Measurements from ENCODE around the gene FBXO28. TPM values are rescaled to one million over a fixed set of nuclear protein-coding genes. Genes with fewer than 3 reads are reported as not detected.
"Not testable (repeated sequence)": the region's sequence is repeated elsewhere in the genome, so short reads cannot be mapped to it uniquely, and the experiment has no call there.

Gene FBXO28
- total RNA-seq, 1 experiment from 2014 or later: 41.3 TPM

DNA sequence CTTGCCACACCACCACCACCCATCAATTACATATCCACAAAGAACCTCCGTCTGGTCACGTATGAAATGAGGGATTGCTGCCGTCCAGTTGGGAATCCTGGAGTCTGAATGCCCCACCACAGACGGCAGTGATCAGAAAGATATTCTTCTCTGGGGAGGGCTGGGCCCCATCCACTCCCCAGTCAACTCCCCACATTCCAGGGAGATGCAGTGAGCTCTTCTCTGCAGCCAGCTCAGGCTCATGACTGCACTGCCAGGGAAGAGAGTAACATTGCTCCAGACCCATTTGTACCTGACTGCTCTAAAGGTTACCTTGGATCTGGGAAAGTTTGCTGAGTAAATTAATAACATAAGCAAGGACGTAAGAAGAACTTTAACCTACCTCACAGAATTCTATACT is 87.5 kb downstream of the FBXO28 start:
- Histone ChIP-seq H3K36me3 (replicated peaks; ENCODE audit: control insufficient read depth, insufficient read depth, low read length) (no peaks in the 10 kb centered on the region), H3K4me3 (ENCODE audit: insufficient read depth, low read depth, low read length) (no peak overlapping the region), H3K27me3 (ENCODE audit: control insufficient read depth, insufficient read depth, low read length) (no peaks in the 10 kb centered on the region)
- DNase-seq: no peak

DNA sequence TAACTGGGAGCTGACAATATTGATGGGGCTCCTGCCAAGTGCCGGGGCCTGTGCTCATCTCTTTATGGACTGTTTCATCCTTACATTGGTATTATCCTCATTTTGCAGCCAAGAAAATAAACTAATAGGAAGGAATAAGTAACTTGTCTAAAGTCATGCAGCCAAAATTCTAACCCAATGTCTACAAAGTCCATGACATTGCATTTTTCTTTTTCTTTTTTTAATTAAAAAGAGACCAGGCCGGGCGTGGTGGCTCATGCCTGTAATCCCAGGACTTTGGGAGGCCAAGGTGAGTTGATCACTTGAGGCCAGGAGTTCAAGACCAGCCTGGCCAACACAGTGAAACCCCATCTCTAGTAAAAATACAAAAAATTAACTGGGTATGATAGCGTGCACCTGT is 87.9 kb downstream of the FBXO28 start:
- no peak for DNase-seq
- H3K27me3 ChIP-seq (ENCODE audit: control insufficient read depth, insufficient read depth, low read length): no peaks in the 10 kb centered on the region
- H3K4me3 ChIP-seq (ENCODE audit: insufficient read depth, low read depth, low read length): no peak overlapping the region
- no peaks in the 10 kb centered on the region for H3K36me3 ChIP-seq (replicated peaks; ENCODE audit: control insufficient read depth, insufficient read depth, low read length)

- H3K36me3 ChIP-seq (replicated peaks; ENCODE audit: control insufficient read depth, insufficient read depth, low read length): no peaks in the 10 kb centered on the region
- DNase-seq: peak; percentile 59
- H3K27me3 ChIP-seq (ENCODE audit: control insufficient read depth, insufficient read depth, low read length): no peaks in the 10 kb centered on the region
- no peak overlapping the region for H3K4me3 ChIP-seq (ENCODE audit: insufficient read depth, low read depth, low read length)
Measured at GRCh38 chr1:224203243-224204016, 89.5 kb downstream of the FBXO28 start.

- Histone ChIP-seq H3K36me3 (replicated peaks; ENCODE audit: control insufficient read depth, insufficient read depth, low read length) (no peaks in the 10 kb centered on the region), H3K4me3 (ENCODE audit: insufficient read depth, low read depth, low read length) (no peak overlapping the region)
Measured at GRCh38 chr1:224205438-224205840, 91.5 kb downstream of the FBXO28 start.

DNA sequence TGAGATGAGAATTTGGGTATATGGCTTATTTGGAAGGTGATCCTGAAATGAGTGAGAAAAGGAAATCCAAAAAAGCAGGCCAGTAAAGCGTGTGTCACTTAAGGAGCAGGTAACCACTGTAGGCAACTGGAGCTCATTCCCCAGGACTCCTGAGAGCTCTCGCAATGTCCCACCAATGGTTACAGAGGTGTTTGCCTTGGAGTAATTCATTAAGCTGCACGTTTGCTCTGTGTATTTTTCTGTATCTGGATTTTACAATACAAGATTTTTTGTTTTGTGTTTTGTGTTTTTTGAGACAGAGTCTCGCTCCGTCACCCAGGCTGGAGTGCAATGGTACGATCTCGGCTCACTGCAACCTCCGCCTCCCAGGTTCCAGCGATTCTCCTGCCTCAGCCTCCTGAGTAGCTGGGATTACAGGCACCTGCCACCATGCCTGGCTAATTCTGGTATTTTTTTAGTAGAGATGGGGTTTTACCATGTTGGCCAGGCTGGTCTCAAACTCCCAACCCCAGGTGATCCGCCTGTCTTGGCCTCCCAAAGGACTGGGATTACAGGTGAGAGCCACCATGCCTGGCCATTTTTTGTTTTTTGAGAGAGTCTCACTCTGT is 92.1 kb downstream of the FBXO28 start:
- H3K27me3 ChIP-seq (ENCODE audit: control insufficient read depth, insufficient read depth, low read length); H3K4me3 ChIP-seq (ENCODE audit: insufficient read depth, low read depth, low read length); DNase-seq; H3K36me3 ChIP-seq (replicated peaks; ENCODE audit: control insufficient read depth, insufficient read depth, low read length): not testable (repeated sequence)

More at GRCh38 chr1:224205438-224205840, 91.5 kb downstream of the FBXO28 start:
- H3K27me3 ChIP-seq (ENCODE audit: control insufficient read depth, insufficient read depth, low read length): no peaks in the 10 kb centered on the region
- no peak for DNase-seq

DNA sequence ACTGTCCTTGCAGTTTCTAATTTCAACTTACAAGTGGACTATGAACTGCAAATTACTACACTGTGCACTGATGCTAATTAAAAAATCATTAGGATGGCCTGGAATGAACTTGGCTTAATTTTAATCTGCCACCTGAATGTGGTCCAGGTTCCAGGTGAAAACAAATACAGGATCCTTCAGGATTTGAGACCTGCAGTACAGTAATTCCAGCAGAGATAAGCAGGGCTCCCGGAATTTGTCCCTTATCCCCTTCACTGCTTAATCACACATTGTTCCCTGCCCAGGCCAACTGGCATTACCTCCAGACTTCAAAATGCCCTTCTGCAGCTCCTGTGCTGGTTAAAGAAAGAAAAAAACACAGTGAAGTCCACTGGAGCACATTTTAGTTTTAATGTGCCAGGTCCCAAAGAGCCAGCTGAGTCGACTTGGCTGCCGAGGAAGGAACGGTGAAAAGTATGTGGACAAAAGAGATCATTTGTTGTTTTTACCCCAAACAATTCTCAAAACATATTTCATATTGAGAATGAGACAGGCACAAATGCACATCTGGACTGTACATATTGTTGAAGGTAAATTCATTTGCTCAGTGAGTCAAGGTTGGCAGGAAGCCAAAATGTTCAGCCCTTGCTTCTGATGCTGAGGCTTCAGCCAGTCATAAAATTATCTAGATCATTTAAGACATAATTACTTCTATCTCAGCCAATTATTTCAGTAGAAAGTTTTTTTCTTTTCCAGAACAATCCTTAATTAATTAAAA is 97.5 kb downstream of the FBXO28 start:
- Histone ChIP-seq H3K27me3 (ENCODE audit: control insufficient read depth, insufficient read depth, low read length) (no peaks in the 10 kb centered on the region), H3K36me3 (replicated peaks; ENCODE audit: control insufficient read depth, insufficient read depth, low read length) (no peaks in the 10 kb centered on the region), H3K4me3 (ENCODE audit: insufficient read depth, low read depth, low read length) (no peak overlapping the region)
- no peak for DNase-seq

Other genes with a start within 250 kb of the FBXO28 start
- gene DEGS1, start 69.1 kb downstream of the FBXO28 start, total RNA-seq (2014; rRNA removed; shearing (Covaris generic)): 65.4 and 68.4 TPM in 2 replicates
- gene NVL, start 216.1 kb downstream of the FBXO28 start, total RNA-seq (2014; rRNA removed; shearing (Covaris generic)): 49.3 and 60.3 TPM in 2 replicates
- 96.1 and 112 TPM in 2 replicates for gene CNIH4, start 242.8 kb downstream of the FBXO28 start, total RNA-seq (2014; rRNA removed; shearing (Covaris generic))

Measured in H7 (cell line).